GM19372 (cell line): Measurements from ENCODE around the gene LOX.

Source experiments
- ATAC-seq: cut with Tn5 transposase; IDR thresholded peaks from one replicate; pipeline ENCODE4 v1.9.1; 2021; ENCODE audit warnings: mild to moderate bottlenecking, low read depth, moderate library complexity; ENCODE audit not compliant: unreplicated experiment

The LOX gene

GRCh38 chr5:122056913-122057312 lies 21.1 kb downstream of the LOX start:
- no peak for ATAC-seq

GRCh38 chr5:122054266-122054665 lies 23.8 kb downstream of the LOX start:
- no peak for ATAC-seq

GRCh38 chr5:122053181-122054109 lies 24.6 kb downstream of the LOX start:
- ATAC-seq: no peak

- ATAC-seq: no peak
Observed at GRCh38 chr5:122051569-122051968, 26.5 kb downstream of the LOX start.

- no peak for ATAC-seq
Observed at GRCh38 chr5:122050959-122051358, 27.1 kb downstream of the LOX start.

- ATAC-seq: no peak
Observed at GRCh38 chr5:122040636-122041302, 37.3 kb downstream of the LOX start.

GRCh38 chr5:122036326-122036725 lies 41.7 kb downstream of the LOX start:
- ATAC-seq: no peak

- no peak for ATAC-seq
Observed at GRCh38 chr5:122035913-122036312, 42.1 kb downstream of the LOX start.

- no peak for ATAC-seq
Observed at GRCh38 chr5:122031836-122032235, 46.2 kb downstream of the LOX start.

GRCh38 chr5:122030251-122030650 lies 47.8 kb downstream of the LOX start:
- ATAC-seq: no peak

GRCh38 chr5:122029818-122030217 lies 48.2 kb downstream of the LOX start:
- ATAC-seq: no peak

- no peak for ATAC-seq
Observed at GRCh38 chr5:122022966-122023365, 55.1 kb downstream of the LOX start.

GRCh38 chr5:122019919-122020590 lies 58.0 kb downstream of the LOX start:
- no peak for ATAC-seq

GRCh38 chr5:122015471-122015870 lies 62.6 kb downstream of the LOX start:
- ATAC-seq: no peak

GRCh38 chr5:122014236-122014935 lies 63.7 kb downstream of the LOX start:
- no peak for ATAC-seq
